HCEC 1CT (cell line): ENCODE results near the gene STOML1.

Source experiments
- DNase-seq: peaks from one replicate; pipeline ENCODE4 v3.0.0-alpha.2; 2017

Gene STOML1

GRCh38 chr15:73991726-73992593 lies at the start of gene STOML1:
TSS of gene STOML1 (minus strand) at chr15:73992295. CDS start at chr15:73992223, 72 bp downstream.
- DNase-seq, result peak; percentile 93

- DNase-seq, result no peak
Measured at GRCh38 chr15:74041311-74041756, 49.2 kb upstream of the STOML1 start.

- peak; percentile 93 for DNase-seq
Measured at GRCh38 chr15:74040109-74040850, 48.2 kb upstream of the STOML1 start.

GRCh38 chr15:74039656-74040010 lies 47.5 kb upstream of the STOML1 start:
- no peak for DNase-seq

- DNase-seq, result no peak
Measured at GRCh38 chr15:74038707-74039655, 46.9 kb upstream of the STOML1 start.

- no peak for DNase-seq
Measured at GRCh38 chr15:74037171-74038117, 45.3 kb upstream of the STOML1 start.

GRCh38 chr15:74036271-74037170 lies 44.4 kb upstream of the STOML1 start:
- peak; percentile 42 for DNase-seq

GRCh38 chr15:74035121-74036017 lies 43.3 kb upstream of the STOML1 start:
- DNase-seq, result no peak

GRCh38 chr15:74034206-74034755 lies 42.2 kb upstream of the STOML1 start:
- DNase-seq, result no peak

GRCh38 chr15:74032606-74033561 lies 40.8 kb upstream of the STOML1 start:
- no peak for DNase-seq

GRCh38 chr15:74032046-74032445 lies 40.0 kb upstream of the STOML1 start:
- DNase-seq, result no peak

GRCh38 chr15:74028646-74029045 lies 36.6 kb upstream of the STOML1 start:
- no peak for DNase-seq

- DNase-seq, result no peak
Measured at GRCh38 chr15:74027688-74028087, 35.6 kb upstream of the STOML1 start.

- DNase-seq, result peak; percentile 33
Measured at GRCh38 chr15:74025436-74025835, 33.3 kb upstream of the STOML1 start.

GRCh38 chr15:74024687-74025086 lies 32.6 kb upstream of the STOML1 start:
- DNase-seq, result no peak

GRCh38 chr15:74022706-74023470 lies 30.8 kb upstream of the STOML1 start:
- DNase-seq, result no peak

GRCh38 chr15:74019734-74020133 lies 27.6 kb upstream of the STOML1 start:
- no peak for DNase-seq
